DMS153 (cell line): ENCODE data around the gene NCAM2.

ENCODE experiments used
- DNase-seq: peaks from one replicate; lab custom pipeline; 2025; lab: John Stamatoyannopoulos, UW

The NCAM2 gene

GRCh38 chr21:21458124-21458631, 460.0 kb downstream of the NCAM2 start:
- DNase-seq, result no peak

GRCh38 chr21:21460979-21461378, 462.8 kb downstream of the NCAM2 start:
- DNase-seq, result no peak

GRCh38 chr21:21463456-21463855, 465.2 kb downstream of the NCAM2 start:
- DNase-seq, result no peak

- DNase-seq, result no peak
These were observed 466.5 kb downstream of the NCAM2 start for GRCh38 chr21:21464684-21465083.

GRCh38 chr21:21466752-21467151, 468.5 kb downstream of the NCAM2 start:
- no peak for DNase-seq

- no peak for DNase-seq
These were observed 469.8 kb downstream of the NCAM2 start for GRCh38 chr21:21468003-21468402.

GRCh38 chr21:21481239-21481638, 483.0 kb downstream of the NCAM2 start:
- no peak for DNase-seq

- no peak for DNase-seq
These were observed 510.6 kb downstream of the NCAM2 start for GRCh38 chr21:21508859-21509258.

GRCh38 chr21:21530680-21531079, 532.5 kb downstream of the NCAM2 start:
- DNase-seq, result no peak

GRCh38 chr21:21547368-21547953, 549.3 kb downstream of the NCAM2 start:
- no peak for DNase-seq

GRCh38 chr21:21559285-21560045, 561.3 kb downstream of the NCAM2 start:
- DNase-seq, result no peak
